HG03103 (cell line): ENCODE measurements around the gene DOK7.
"Not testable (repeated sequence)": the region's sequence is repeated elsewhere in the genome, so short reads cannot be mapped to it uniquely, and the experiment has no call there.

Source experiments
- ATAC-seq: cut with Tn5 transposase; IDR thresholded peaks from one replicate; pipeline ENCODE4 v1.9.1; 2021; ENCODE audit warnings: low read depth; ENCODE audit not compliant: unreplicated experiment

Gene DOK7

GRCh38 chr4:3459156-3459555, 4.0 kb upstream of the DOK7 start:
- not testable (repeated sequence) for ATAC-seq

- no peak for ATAC-seq
Measured at GRCh38 chr4:3460926-3461325, 2.2 kb upstream of the DOK7 start.

- ATAC-seq: no peak
Measured at GRCh38 chr4:3461515-3462291, 1.4 kb upstream of the DOK7 start.

- no peak for ATAC-seq
Measured at GRCh38 chr4:3462321-3462789, 751 bp upstream of the DOK7 start.

- ATAC-seq: no peak
Measured at GRCh38 chr4:3463556-3464348, 646 bp downstream of the DOK7 start.

- no peak for ATAC-seq
Measured at GRCh38 chr4:3464349-3464905, 1.3 kb downstream of the DOK7 start.

- ATAC-seq: no peak
Measured at GRCh38 chr4:3464911-3465697, 2.0 kb downstream of the DOK7 start.

- no peak for ATAC-seq
Measured at GRCh38 chr4:3465698-3466671, 2.9 kb downstream of the DOK7 start.

- no peak for ATAC-seq
Measured at GRCh38 chr4:3466691-3467600, 3.8 kb downstream of the DOK7 start.

- no peak for ATAC-seq
Measured at GRCh38 chr4:3467601-3468031, 4.5 kb downstream of the DOK7 start.

GRCh38 chr4:3468154-3468553, 5.0 kb downstream of the DOK7 start:
- ATAC-seq: no peak

- ATAC-seq: no peak
Measured at GRCh38 chr4:3468804-3469203, 5.7 kb downstream of the DOK7 start.

- ATAC-seq: no peak
Measured at GRCh38 chr4:3469386-3470243, 6.5 kb downstream of the DOK7 start.

GRCh38 chr4:3470244-3471097, 7.4 kb downstream of the DOK7 start:
- ATAC-seq: no peak

GRCh38 chr4:3471098-3471760, 8.1 kb downstream of the DOK7 start:
- no peak for ATAC-seq

- ATAC-seq: no peak
Measured at GRCh38 chr4:3471886-3472285, 8.8 kb downstream of the DOK7 start.
